HL-60/S4 treated with retinoic acid at 250 ng/mL for 4 days and 3 days (cell line): Measurements from ENCODE around the gene SP3.

Source experiments
- in situ Hi-C: fragments of 300-500 bp; cut with MboI; formaldehyde crosslinking; loops from 2 replicates; pipeline ENCODE4 v1.7.0; 2022; ENCODE audit warnings: low sequenced_read_pairs

Gene SP3

DNA sequence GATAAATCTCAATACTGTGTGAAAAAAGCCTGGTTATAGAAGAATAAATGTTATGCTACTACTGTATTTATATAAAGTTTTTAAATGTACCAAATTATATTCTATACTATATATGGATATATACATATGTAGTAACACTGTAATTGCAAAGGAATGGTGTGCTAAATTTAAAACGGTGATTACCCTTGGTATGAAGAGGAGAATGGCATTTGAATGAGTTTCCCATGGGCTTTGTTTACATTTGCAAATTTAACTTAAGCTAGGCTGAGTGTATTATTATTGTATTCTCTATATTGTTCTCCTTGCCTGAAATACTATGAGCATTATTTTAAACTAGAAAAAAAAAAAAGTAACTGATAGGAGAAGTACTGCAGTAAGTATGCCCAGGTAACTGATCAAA is 4.7 kb upstream of the SP3 start:
- in situ Hi-C loops, result no loop called here

GRCh38 chr2:173968551-173968950 is 3.4 kb upstream of the SP3 start:
- in situ Hi-C loops, result no loop called here

DNA sequence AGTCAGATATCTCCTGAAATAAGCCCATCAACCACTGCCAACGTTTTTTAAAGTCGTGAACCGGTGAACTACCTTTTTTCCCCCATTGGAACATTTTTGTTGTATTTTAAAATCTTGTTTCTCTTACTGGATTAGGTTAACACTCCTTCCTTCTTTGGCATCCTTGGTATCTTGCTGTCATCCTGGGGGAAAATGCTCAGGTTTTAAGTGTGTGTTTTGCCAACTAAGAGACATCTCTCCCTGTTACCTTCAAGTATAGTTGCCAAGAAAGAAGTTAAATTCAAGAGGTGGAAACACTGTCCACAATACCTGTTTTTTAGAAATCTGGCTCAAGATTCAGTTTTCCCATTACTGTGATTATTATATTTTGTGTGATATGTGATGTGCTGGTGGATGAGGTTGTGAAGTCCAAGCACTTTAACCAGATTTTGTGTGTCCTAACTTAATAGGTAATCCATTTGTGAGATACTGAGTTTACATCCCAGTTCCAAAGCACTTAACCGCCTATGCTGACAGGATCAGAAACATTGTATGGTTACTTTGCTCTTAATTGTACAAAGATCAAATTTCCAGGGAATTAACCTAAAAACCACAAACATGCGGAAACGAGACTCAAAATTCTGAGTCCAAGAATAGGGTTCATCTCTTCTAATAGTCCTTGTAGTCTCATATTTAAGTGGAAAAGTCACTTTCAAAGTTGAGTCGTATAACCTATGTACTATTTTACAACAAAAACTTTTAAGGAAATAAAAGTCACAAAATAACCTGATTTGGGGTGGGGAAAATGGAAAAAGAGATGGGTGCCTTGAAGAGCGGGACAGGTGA is 1.3 kb upstream of the SP3 start:
- in situ Hi-C loops, result no loop called here

- in situ Hi-C loops, result no loop called here
Measured at GRCh38 chr2:173964565-173965371, 405 bp downstream of the SP3 start.

DNA sequence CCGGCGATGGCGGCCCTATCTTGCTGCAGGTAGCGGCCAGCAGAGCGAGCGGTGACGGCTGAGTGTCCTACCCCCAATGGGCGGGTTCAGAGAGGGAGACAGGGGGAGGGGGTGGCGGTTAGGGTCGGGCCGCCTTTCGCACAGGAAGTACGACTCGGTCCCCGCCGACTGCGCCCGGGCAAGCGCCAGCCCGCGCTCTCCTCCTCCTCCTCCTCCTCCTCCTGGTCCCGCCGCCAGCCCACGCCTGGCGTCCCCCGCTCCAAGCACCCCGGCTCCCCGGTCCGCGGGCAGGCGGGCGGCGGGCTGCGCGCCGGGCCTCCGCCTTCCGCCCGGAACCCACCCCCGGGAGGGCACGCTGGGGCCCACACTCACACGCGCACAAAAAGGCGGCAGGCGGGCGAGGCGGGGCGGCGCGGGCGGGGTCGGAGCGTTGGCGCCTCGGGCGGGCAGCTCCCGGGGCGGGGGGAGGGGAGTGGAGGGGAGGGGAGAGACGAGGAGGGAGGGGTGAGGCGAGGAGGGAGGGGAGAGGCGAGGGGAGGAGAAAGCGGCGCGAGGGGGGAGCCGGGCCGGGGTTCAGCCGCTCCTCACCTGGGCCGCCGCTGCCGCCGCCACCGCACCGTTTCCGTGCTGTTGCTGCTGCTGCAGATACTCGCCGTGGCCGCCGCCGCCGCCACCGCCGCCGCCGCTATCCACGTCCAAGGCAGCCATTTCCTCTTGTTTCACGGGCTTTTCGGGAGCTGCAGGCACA is 1.2 kb downstream of the SP3 start:
- in situ Hi-C loops, result no loop called here

DNA sequence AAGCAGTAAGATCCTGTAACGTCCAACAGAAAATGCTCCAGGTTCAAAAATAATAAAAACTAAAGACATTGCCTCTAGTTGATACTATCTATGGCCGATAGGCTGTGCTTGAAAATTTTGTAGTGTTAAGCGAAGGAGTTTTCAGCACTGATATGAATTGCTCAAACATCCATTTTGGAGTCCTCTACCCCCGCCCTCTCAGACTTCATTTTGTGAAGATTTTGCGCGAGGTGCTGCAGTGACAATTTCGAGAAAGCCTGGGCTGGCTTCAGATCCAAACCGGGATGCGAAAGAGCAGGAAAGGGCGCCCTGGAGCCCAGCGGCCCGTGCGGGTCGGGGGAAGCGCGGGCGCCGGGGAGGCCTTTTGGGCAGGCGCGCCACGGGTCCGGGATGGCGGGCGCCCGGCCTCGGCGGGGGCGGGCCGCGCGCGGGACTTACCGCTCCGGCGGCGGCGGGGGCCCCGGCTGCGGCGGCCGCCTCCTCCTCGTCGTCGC is 1.8 kb downstream of the SP3 start:
- in situ Hi-C loops, result no loop called here

- in situ Hi-C loops, result no loop called here
Measured at GRCh38 chr2:173962583-173963110, 2.5 kb downstream of the SP3 start.

GRCh38 chr2:173962031-173962430 is 3.1 kb downstream of the SP3 start:
- in situ Hi-C loops, result no loop called here

- in situ Hi-C loops, result no loop called here
Measured at GRCh38 chr2:173961346-173961705, 3.8 kb downstream of the SP3 start.

GRCh38 chr2:173959909-173960308 is 5.3 kb downstream of the SP3 start:
- in situ Hi-C loops, result no loop called here

DNA sequence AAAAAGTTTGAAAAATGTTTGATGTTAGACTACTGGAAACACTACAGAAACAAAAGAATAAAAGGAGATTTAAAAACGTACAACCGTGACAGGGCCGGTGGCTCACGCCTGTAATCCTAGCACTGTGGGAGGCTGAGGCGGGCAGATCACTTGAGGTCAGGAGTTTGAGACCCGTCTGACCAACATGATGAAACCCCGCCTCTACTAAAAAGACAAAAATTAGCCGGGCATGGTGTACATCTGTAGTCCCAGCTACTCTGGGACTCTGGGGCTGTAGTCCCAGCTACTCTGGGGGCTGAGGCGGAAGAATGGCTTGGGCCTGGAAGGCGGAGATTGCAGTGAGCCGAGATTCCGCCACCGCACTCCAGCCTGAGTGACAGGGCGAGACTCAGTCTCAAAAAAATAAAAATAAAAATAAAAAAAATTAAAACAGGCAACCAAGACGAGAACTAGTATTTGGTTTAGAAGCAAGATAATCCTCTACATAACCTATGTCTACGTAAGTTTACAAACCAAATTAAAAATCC is 5.8 kb downstream of the SP3 start:
- in situ Hi-C loops, result no loop called here

- in situ Hi-C loops, result no loop called here
Measured at GRCh38 chr2:173958198-173958846, 6.9 kb downstream of the SP3 start.

DNA sequence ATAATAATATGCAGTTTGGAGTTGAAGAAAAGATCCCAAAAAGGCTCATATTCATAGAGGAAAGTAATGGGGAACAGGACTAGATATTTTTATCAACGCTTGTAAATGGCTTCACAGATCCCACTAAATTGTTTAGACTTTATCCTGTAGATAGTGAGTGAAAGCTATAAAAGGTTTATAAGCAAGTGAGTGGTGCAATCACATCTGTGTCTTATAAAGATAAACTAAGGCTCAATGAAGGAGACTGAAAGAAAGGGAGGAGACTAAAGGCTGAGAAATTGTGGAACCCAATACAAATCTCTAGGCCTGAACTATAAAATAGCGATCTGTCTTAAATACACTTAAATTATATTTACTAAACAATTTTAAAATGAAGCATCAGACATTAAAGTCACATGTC is 7.7 kb downstream of the SP3 start:
- in situ Hi-C loops, result no loop called here

GRCh38 chr2:173956454-173956853 is 8.7 kb downstream of the SP3 start:
- in situ Hi-C loops, result no loop called here

- in situ Hi-C loops, result no loop called here
Measured at GRCh38 chr2:173955867-173956266, 9.3 kb downstream of the SP3 start.

DNA sequence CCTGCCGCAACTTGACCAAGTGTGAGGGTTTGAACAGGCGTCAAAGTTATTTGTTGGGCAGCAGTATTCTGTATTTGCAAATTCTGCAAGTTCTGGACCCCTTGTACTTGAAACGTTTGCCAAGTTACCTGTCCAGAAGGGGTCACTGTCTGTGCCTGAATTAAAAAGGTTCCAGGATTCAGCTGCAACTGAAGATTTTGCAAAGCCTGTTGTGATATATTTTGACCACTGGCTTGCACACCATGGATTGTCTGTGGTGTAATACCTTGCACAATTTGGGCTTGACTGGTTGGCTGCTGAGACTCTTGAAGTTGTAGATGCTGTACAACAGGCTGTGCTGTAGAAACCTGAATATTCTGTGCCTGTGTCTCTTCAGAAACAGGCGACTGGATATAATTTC is 10.2 kb downstream of the SP3 start:
- in situ Hi-C loops, result no loop called here

GRCh38 chr2:173953047-173953424 is 12.1 kb downstream of the SP3 start:
- in situ Hi-C loops, result no loop called here

- in situ Hi-C loops, result no loop called here
Measured at GRCh38 chr2:173952267-173953046, 12.7 kb downstream of the SP3 start.

DNA sequence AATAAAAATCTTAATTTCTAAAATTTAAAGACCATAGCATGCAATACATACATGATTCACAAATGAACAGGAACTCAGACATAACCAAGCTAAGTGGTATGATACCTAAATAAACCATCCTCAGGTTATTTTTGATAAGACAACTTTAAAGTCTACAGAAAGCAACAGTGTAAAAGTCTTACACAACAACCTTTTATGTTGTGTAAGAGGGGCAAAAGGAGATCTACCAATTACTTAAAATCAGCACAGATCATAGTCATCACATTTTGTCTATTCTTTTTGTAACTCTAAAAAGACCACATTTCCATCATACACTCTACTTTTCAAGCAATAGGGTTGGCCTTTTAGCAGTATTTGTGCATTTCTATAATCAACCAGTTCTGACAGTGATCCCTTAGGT is 16.3 kb downstream of the SP3 start:
- in situ Hi-C loops, result no loop called here

DNA sequence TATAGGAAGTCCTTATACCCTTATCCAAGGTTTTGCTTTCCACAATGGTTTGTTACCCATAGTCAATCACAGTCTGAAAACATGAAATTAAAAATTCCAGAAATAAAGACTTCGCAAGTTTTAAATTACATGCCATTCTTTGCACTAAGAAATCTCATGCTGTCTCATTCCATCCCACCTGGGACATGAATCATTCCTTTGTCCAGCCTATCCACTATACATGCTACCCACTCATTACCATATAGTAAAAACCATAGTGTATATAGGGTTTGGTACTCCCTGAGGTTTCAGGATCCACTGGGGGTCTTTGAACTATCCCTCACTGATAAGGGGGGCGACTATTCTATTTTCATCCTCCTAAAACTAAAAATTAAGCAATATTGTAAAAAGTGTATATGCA is 17.0 kb downstream of the SP3 start:
- in situ Hi-C loops, result no loop called here
